OCI-LY3 (cell line): Measurements from ENCODE around the gene HELZ.

Source experiments
- EZH2phosphoT487 ChIP-seq: fragments of 200-600 bp; shearing (Covaris generic); IDR thresholded peaks from 2 replicates; pipeline ENCODE4 v1.6.1; 2018; ENCODE audit warnings: antibody characterized with exemption, mixed run types, low read depth
- TF ChIP-seq, protein P1 (sequence below): fragments of 200-600, 300-600 bp; sonication (generic); IDR thresholded peaks from 2 replicates; pipeline ENCODE4 v1.5.1; 2014; ENCODE audit warnings: antibody characterized with exemption, low read length, low read depth

- TF ChIP-seq, protein P1, sequence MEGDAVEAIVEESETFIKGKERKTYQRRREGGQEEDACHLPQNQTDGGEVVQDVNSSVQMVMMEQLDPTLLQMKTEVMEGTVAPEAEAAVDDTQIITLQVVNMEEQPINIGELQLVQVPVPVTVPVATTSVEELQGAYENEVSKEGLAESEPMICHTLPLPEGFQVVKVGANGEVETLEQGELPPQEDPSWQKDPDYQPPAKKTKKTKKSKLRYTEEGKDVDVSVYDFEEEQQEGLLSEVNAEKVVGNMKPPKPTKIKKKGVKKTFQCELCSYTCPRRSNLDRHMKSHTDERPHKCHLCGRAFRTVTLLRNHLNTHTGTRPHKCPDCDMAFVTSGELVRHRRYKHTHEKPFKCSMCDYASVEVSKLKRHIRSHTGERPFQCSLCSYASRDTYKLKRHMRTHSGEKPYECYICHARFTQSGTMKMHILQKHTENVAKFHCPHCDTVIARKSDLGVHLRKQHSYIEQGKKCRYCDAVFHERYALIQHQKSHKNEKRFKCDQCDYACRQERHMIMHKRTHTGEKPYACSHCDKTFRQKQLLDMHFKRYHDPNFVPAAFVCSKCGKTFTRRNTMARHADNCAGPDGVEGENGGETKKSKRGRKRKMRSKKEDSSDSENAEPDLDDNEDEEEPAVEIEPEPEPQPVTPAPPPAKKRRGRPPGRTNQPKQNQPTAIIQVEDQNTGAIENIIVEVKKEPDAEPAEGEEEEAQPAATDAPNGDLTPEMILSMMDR: no peak
- no peak for TF ChIP-seq EZH2phosphoT487
These were observed 194.9 kb downstream of the HELZ start for GRCh38 chr17:67050066-67050465.
